Fibroblast of skin of left quadriceps (primary cell): ENCODE measurements around the gene APC.
"Not testable (repeated sequence)": the region's sequence is repeated elsewhere in the genome, so short reads cannot be mapped to it uniquely, and the experiment has no call there.

Experiments used
- DNase-seq, 2 experiments: peaks; one replicate each; pipeline ENCODE4 v3.0.0-alpha.2; 2013; ENCODE audit warnings: low read depth in 2 of 2

The APC gene

DNA sequence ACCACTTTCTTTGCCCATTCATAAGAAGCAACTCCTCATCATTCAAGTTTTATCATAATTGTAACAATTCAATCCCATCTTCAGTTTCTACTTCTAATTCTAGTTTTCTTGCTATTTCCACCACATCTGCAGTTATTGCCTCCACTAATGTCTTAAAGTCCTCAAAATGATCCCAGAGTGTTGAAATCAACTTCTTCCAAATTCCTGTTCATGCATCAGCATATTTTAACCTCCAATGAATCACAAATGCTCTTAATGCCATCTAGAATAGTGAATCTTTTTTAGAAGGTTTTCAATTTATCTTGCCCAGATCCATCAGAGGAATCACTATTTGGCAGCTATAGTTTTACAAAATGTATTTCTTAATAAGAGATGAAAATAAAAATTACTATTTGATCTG, 120.2 kb downstream of the APC start:
- DNase-seq, result no peak

DNA sequence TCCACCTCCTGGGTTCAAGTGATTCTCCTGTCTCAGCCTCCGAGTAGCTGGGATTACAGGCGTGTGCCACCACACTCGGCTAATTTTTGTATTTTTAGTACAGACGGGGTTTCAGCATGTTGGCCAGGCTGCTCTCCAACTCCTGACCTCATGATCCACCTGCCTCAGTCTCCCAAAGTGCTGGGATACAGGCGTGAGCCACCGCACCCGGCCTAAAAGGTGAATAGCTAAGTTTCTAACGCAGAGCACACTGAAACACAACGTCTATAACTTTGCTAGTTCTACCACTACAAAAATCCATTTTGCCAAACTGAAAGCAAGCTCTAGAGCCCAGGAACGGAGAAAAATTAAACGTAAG, 122.9 kb downstream of the APC start:
- DNase-seq, result not testable (repeated sequence)

DNA sequence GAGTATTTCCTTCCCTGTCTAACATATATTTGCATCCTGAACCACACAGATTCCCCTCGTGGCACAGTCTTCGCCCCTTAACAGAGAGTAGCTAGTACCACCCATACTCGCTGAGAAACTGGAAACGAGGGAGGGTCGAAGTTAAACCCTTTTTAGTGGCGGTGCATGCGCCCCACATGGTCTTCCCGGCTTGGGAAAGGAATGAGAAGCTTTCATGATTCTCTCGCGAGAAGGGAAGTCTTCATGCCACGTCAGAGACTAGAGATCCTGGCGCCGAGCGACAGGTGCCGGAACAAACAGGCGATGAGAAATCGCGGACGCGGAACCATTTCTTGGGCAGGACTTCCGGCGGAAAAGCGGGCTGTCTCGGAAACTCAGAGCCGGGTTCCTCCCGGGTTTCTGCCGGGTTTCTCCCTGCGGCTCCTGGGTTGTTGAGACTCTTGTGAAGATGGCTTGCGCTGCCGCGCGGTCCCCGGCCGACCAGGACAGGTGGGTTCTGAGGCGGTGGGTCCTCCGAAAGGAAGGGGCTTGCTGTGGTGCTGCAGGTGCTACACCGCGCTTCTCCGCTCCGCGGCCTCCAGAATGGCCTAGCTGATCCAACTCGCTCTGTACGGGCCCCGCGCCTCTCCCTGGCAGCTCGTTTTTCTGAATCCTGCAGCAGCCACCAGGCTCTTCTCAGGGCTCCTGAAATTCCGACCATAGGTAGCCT, 123.4 kb downstream of the APC start, which contains the start of gene SRP19:
SRP19 (plus strand) TSS at position 359 of the 709 bp plus-strand sequence; CDS start at position 449, 90 bp downstream.
- peak; percentile 95 for DNase-seq

DNA sequence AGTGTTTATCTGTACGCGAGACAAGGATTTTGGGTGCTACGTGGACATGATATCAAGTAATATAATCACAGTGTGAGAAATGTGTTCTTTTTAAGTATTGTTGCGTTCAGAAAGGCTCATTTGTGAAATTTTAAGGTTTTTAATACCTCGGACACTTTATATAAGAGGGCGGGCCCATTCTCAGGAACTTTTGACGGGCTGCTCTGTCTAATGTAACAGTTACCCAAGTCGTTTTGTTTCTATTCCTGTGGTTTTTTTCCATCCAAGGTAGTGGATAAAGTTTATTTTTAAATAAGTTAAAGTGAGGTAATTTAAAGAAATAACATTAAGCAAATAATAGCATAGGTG, 123.9 kb downstream of the APC start:
- DNase-seq, result no peak

DNA sequence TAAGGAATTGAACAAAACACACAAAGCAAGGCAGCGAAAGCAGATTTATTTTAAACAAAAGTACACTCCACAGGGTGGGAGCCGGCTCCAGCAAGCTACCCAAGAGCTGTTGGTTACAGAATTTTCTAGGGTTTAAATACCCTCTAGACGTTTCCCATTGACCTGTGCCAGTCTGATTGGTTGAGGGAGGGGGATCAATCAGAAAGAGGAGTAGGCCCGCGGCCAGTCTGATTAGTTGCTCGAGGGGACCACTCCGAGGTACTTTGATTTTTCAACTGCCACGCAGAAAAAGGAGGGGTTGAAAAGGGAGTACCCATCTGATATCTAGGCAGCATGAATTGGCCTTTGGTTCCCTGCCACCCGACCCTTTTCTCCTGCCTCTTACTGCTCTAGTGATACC, 124.4 kb downstream of the APC start:
- no peak for DNase-seq

DNA sequence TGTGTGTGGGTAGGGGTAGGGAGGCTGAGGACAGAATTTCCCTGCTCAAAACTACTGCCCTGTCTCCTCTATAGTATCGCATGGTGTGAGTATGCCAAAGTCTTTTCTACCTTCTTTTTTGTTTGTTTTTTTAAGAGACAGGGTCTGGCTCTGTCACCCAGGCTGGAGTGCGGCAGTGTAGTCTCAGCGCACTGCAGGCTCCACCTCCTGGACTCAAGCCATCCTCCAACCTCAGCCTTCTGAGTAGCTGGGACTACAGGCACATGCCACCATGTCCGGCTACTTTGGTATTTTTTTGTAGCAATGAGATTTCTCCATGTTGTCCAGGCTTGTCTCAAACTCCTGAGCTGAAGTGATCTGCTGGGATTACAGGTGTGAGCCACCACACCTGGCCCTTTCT, 125.9 kb downstream of the APC start:
- no peak for DNase-seq

DNA sequence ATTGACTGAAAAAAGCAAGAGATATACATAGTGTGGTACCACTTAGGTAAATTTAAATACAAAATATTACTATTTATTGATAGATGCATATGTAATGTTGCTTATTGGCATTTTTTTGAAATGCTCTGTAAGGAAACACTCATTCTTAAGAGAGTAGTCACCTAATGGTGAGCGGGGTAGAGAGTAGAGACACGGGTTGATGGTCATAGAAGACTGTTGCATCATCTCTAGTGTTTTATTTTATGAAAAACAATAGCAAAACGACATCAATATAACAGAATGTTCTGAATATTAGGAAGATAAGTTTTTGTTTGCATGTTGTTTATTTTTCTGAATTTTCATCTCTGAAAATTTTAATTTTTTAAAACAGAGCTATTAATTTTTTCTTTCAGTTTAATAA, 127.4 kb downstream of the APC start:
- no peak for DNase-seq

DNA sequence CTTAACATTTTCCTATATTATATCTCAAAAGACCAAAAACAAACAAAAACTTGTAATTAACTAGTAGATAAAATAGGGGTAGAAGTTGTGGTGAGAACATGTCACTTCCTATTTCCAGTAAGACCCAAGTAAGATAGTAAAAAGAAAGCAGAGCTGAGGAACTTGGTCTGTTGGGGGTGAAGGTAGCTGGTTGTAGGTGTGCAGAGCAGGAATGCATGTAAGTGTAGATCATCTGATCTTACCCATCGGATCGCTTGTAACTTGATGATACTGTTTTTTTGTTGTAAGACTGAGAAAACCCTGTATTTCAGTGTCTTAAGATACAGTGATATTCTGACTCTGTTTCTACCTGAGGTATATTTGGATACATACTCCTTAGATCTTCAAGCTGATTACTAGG, 129.1 kb downstream of the APC start:
- no peak for DNase-seq

DNA sequence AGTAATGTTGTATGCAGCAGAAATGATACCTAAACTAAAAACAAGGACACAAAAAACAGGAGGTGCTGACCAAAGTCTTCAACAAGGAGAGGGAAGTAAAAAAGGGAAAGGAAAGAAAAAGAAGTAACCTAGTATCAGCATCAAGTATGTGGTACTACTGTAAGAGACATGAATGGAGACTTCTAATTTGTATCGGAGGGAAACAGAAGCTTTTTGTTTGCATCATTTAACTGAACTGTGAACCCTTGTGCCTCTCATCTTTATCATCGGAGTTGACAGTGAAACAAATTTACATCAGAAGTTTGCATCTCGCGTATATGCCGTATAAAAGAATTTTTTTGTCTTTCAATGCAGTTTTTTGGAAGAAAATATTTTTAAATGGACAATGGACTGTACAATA, 129.7 kb downstream of the APC start:
- no peak for DNase-seq

DNA sequence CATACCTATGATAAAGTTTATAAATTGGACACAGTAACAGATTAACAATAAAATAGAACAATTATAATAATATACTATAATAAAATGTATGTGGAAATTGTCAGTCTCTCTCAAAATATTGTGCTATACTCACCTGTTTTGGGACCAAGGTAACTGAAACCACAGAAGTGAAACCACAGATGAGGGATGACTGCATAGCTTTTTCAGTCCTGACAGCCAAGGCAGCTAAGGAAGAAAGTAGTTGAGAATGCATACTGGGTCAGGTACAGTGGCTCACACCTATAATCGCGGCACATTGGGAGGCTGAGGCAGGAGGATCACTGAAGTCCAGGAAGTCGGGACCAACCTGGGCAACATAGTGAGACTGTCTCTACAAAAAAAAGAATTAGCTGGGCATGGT, 132.3 kb downstream of the APC start:
- DNase-seq, result no peak

DNA sequence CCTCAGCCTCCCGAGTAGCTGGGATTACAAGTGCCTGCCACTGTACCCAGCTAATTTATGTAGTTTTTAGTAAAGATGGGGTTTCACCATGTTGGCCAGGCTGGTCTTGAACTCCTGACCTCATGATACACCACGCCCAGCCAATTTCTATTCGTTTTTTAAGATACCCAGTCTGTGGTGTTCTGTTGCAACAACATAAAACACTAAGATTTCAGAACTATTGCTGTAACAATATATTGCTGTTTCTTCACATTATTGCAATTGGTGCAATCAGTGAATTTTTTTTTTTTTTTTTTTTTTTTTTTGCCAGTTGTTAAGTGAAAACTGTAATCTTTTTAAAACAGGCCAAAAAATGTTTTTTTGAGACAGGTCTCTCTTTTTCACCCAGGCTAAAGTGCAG, 133.3 kb downstream of the APC start:
- DNase-seq, result no peak

DNA sequence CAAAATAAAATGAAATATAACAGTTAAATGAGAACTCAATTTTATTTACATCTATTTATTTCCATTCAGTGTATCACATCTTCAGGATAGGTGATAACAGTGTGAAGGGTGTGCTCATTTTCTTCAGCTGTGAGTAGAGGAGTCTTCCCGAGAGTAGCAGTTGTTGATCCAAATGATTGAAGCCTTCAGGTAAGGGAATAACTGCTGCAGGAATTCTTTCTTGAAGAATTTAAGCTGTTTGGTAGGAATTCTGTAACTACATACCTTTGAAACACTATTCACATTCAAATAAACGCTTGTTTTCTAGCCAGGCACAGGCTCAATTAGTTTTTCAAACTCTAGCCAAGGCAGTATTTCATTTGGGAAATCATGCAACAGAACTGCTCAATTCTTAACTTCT, 138.7 kb downstream of the APC start:
- no peak for DNase-seq

DNA sequence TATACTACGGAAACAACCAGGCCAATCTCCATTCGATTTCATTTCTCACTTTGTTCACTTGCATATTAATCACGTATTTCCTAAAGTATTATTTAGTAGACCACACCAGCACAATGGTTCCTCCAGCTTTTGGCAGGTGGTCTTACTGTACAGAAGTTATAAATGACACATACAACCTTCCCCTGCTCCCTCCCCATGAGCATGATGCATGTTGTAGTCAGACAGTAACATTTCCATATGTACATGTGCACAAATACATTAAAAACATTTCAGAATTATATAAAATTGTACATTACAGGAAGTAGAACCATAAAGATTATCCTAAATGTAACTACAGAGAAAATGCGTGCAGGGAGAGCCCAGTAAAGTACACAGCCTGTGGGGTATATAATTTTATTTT, 140.4 kb downstream of the APC start:
- no peak for DNase-seq

DNA sequence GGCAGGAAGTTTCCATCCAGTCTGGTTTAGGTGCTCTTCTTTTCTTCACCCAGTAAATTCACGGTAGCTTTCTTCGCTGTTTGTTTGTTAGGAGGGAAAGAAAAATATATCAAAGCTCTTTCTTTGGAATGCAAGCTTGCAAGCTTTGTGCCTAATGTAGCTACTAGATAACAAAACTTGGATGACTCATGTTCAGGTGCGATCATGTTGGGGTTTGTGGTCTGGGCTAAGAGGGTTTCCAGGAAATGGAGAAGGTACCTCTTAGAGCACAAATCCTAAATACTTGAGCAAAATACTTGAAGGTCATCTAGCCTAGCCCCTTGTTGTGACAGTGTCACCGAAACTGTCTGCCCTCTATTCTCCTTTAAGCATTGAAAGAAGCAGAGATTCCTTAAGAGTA, 141.1 kb downstream of the APC start:
- DNase-seq, result no peak

DNA sequence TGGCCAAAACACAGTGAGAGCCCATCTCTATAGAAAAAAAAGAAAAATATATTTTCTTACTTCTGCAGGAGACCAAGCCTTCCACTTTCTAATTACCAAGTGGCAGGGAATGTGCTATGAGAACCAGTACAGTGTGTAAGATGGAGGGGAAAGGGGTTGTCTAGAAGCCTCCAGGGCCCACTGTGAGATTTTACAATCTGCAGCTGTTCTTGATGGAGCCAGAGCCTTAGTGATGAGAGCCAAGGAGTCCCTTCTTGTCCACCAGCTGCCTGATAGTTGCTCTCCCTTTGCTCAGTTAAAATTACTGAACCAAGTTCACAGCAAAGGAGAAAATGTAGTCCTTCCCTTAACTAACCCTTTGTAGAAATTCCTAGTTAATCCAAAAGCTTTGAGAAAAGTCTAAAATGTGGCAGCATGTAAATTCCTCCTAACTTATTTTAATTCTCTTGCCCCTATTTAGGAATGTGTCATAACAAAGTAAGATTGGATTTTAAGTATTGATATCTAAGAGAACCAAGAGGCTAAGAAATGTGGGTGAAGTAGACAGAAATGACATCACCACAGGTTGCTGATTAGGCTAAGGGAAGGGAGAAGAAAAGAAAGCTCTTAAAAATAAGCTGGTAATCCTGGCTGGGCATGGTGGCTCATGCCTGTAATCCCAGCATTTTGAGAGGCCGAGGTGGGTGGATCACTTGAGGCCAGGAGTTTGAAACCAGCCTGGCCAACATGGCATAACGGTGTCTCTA, 142.7 kb downstream of the APC start:
- DNase-seq, result no peak

DNA sequence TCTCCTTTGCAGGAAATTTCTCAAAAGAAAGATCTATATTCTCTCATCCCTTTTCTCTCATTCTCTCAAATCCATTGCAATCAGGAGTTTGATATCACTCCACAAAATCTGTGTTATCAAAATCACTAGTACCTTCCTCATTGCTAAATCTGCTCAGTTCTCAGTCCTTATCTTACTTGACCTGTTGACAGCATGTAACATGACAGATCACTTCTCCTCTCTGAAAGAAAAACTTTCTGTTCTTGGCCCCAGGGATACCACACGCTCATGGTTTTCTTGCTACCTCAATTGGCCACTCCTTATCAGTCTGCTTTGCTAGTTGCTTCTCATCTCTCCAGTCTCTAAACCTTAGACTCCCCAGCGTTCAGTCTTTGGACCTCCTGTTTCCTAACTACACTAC, 145.5 kb downstream of the APC start:
- DNase-seq, result no peak

DNA sequence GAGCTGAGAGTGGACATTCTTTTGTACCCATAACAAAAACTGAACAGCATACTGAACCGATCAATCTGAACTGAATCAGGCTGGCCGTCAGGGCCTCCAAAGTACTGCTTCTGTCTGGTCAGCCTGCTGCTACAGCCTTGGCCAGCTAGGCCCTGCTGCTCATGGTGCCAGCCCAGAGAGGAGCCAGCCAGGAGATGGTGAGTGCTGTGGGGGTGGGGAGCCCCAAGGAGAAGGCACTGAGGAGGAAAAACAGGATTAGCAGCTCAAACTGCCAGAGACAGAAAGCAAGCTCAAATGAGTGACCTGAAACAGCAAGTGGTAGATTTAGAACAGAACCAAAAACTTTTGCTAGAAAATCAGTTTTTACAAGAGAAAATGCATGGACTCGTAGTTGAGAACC, 147.3 kb downstream of the APC start:
- DNase-seq, result no peak

DNA sequence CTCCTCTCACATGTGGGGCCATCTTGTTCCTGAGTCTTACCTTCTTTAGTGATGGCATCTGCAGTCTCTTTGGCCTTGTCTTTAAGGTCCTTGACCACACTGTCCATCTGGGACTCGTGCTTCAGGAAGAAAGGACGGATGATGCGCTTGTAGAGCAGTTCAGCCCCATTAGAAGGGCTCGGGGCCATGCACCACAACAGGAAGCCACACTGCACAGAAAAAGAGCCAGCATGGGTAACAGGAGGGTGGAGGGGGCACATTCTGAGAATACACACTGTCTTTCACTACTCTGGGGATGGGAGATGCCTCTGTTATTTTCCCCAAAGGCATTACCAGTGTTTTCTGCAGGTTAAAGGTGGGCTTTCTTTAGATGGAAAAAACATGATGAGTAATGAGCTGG, 149.3 kb downstream of the APC start:
- DNase-seq, result no peak

DNA sequence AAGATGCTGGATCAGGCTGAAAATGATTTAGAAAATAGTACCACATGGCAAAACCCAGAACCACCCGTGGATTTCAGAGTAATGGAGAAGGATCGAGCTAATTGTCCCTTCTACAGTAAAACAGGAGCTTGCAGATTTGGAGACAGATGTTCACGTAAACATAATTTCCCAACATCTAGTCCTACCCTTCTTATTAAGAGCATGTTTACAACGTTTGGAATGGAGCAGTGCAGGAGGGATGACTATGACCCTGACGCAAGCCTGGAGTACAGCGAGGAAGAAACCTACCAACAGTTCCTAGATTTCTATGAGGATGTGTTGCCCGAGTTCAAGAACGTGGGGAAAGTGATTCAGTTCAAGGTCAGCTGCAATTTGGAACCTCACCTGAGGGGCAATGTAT, 154.4 kb downstream of the APC start:
- not testable (repeated sequence) for DNase-seq

DNA sequence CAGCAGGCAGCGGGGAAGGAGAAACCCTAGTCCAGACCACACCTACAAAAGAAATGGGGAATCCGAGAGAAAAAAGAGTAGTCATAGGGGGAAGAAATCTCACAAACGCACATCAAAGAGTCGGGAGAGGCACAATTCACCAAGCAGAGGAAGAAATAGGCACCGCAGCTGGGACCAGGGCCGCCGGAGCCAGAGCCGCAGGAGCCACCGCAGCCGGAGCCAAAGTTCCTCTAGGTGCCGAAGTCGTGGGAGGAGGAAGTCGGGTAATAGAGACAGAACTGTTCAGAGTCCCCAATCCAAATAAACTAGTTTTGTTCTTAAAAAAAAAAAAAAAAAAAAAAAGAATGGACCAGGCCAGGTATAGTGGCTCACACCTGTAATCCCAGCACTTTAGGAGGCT, 155.1 kb downstream of the APC start:
- no peak for DNase-seq

DNA sequence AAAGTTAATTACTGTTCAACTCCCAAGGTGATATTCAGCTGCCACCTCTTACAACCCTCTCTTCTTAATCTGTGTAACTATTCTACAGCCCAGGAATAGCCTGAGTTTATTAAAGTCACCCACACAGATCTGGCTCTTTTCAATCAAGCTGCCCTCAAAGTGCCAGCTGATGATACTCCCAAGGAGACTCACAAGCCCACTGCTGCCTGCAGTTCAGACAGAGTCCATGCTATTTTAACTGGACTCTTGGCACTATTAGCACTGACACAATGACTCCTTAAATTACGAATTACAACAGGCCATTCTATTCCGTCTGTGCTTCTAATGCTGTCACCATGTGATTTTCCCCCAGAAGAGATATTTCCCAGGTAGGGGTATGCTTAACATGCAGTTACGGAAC, 158.0 kb downstream of the APC start:
- no peak for DNase-seq
